Measurements from ENCODE around the gene HIGD2A. TPM values are rescaled to one million over a fixed set of nuclear protein-coding genes. Genes with fewer than 3 reads are reported as not detected.

Gene HIGD2A
- total and polyA plus RNA-seq, 4 donors = 18.4 to 127 (median 67.8) TPM

- peaks cover 0 to 2% (median 0%) of the 10 kb centered on the region in 4 donors for H3K4me1 ChIP-seq (ENCODE audit: control insufficient read depth in 4 of 4, insufficient read depth in 4 of 4, low read length in 3 of 4)
- no peaks in the 10 kb centered on the region for H3K27me3 ChIP-seq (ENCODE audit: control insufficient read depth in 4 of 4, insufficient read depth in 4 of 4, low read length in 3 of 4)
- 98% methylated on average over 4 of the region's 4 CpGs for WGBS
- H3K4me3 ChIP-seq (ENCODE audit: low read depth in 1 of 3, low read length in 3 of 3) = no peak overlapping the region
- H3K9ac ChIP-seq (ENCODE audit: low read depth in 1 of 2, low read length in 2 of 2) = no peak overlapping the region
- H3K9me3 ChIP-seq (ENCODE audit: control insufficient read depth in 4 of 4, low read length in 3 of 4) = no peaks in the 10 kb centered on the region
- no peak for DNase-seq (ENCODE audit: low spot score)
- H3K36me3 ChIP-seq (ENCODE audit: control insufficient read depth in 4 of 4, insufficient read depth in 3 of 4, low read depth in 1 of 4, low read length in 3 of 4) = peaks cover 5 to 28% (median 8%) of the 10 kb centered on the region in 4 donors
- TF ChIP-seq RXRA (IDR thresholded peaks at IDR 0.05) (no peak), HNF4A (conservative IDR thresholded peaks at IDR 0.05) (no peak), RAD21 (IDR thresholded peaks at IDR 0.05) (no peak), JUND (IDR thresholded peaks at IDR 0.05) (no peak), NR2F2 (IDR thresholded peaks at IDR 0.05) (no peak), YY1 (IDR thresholded peaks at IDR 0.05) (no peak), EGR1 (IDR thresholded peaks at IDR 0.05; ENCODE audit: low read depth in 2 of 2) (no peak), GABPA (IDR thresholded peaks at IDR 0.05 in 1 of 2, conservative IDR thresholded peaks at IDR 0.05 in 1 of 2) (no peak), FOXA2 (IDR thresholded peaks at IDR 0.05) (no peak), HNF4G (IDR thresholded peaks at IDR 0.05) (no peak), FOXA1 (IDR thresholded peaks at IDR 0.05) (no peak), TAF1 (conservative IDR thresholded peaks at IDR 0.05) (no peak), MAX (IDR thresholded peaks at IDR 0.05) (no peak), SP1 (IDR thresholded peaks at IDR 0.05) (no peak)
- TF ChIP-seq, protein P1, sequence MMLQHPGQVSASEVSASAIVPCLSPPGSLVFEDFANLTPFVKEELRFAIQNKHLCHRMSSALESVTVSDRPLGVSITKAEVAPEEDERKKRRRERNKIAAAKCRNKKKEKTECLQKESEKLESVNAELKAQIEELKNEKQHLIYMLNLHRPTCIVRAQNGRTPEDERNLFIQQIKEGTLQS (IDR thresholded peaks at IDR 0.05) = no peak
- TF ChIP-seq, protein P2, sequence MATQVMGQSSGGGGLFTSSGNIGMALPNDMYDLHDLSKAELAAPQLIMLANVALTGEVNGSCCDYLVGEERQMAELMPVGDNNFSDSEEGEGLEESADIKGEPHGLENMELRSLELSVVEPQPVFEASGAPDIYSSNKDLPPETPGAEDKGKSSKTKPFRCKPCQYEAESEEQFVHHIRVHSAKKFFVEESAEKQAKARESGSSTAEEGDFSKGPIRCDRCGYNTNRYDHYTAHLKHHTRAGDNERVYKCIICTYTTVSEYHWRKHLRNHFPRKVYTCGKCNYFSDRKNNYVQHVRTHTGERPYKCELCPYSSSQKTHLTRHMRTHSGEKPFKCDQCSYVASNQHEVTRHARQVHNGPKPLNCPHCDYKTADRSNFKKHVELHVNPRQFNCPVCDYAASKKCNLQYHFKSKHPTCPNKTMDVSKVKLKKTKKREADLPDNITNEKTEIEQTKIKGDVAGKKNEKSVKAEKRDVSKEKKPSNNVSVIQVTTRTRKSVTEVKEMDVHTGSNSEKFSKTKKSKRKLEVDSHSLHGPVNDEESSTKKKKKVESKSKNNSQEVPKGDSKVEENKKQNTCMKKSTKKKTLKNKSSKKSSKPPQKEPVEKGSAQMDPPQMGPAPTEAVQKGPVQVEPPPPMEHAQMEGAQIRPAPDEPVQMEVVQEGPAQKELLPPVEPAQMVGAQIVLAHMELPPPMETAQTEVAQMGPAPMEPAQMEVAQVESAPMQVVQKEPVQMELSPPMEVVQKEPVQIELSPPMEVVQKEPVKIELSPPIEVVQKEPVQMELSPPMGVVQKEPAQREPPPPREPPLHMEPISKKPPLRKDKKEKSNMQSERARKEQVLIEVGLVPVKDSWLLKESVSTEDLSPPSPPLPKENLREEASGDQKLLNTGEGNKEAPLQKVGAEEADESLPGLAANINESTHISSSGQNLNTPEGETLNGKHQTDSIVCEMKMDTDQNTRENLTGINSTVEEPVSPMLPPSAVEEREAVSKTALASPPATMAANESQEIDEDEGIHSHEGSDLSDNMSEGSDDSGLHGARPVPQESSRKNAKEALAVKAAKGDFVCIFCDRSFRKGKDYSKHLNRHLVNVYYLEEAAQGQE (IDR thresholded peaks at IDR 0.05) = no peak
- TF ChIP-seq, protein P3, sequence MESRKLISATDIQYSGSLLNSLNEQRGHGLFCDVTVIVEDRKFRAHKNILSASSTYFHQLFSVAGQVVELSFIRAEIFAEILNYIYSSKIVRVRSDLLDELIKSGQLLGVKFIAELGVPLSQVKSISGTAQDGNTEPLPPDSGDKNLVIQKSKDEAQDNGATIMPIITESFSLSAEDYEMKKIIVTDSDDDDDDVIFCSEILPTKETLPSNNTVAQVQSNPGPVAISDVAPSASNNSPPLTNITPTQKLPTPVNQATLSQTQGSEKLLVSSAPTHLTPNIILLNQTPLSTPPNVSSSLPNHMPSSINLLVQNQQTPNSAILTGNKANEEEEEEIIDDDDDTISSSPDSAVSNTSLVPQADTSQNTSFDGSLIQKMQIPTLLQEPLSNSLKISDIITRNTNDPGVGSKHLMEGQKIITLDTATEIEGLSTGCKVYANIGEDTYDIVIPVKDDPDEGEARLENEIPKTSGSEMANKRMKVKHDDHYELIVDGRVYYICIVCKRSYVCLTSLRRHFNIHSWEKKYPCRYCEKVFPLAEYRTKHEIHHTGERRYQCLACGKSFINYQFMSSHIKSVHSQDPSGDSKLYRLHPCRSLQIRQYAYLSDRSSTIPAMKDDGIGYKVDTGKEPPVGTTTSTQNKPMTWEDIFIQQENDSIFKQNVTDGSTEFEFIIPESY (IDR thresholded peaks at IDR 0.05) = no peak
- TF ChIP-seq, protein P4, sequence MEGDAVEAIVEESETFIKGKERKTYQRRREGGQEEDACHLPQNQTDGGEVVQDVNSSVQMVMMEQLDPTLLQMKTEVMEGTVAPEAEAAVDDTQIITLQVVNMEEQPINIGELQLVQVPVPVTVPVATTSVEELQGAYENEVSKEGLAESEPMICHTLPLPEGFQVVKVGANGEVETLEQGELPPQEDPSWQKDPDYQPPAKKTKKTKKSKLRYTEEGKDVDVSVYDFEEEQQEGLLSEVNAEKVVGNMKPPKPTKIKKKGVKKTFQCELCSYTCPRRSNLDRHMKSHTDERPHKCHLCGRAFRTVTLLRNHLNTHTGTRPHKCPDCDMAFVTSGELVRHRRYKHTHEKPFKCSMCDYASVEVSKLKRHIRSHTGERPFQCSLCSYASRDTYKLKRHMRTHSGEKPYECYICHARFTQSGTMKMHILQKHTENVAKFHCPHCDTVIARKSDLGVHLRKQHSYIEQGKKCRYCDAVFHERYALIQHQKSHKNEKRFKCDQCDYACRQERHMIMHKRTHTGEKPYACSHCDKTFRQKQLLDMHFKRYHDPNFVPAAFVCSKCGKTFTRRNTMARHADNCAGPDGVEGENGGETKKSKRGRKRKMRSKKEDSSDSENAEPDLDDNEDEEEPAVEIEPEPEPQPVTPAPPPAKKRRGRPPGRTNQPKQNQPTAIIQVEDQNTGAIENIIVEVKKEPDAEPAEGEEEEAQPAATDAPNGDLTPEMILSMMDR (IDR thresholded peaks at IDR 0.05; ENCODE audit: low read depth, low read length, missing input control) = no peak
- no peak overlapping the region for H3K27ac ChIP-seq (ENCODE audit: low read depth in 1 of 2, low read length in 2 of 2)
These were observed 21.2 kb downstream of the HIGD2A start for GRCh38 chr5:176409765-176410164.

All from liver (tissue), 9 donors.